ENCODE measurements around the gene CEBPZOS.
"Not testable (repeated sequence)": the region's sequence is repeated elsewhere in the genome, so short reads cannot be mapped to it uniquely, and the experiment has no call there.

CEBPZOS gene

DNA sequence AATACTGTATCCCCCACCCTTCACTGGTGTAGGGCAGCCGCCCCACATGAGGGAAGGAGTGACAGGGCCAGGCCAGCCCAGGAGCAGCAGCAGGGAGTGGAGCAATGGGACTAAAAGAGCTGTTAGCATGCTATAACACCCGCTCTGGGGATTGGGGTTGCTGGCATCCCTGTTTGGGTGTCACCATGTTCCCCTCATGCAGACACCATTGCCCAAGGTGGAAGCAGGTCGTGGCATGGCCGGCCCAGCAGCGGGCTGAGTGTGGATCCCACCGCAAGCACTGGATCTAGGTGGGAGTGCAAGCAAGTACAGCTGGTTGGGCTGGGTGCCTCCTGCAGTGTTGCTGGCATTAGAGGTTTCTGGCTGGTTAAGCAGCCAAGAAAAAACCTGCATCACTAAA is 4.5 kb upstream of the CEBPZOS start:
- FAIRE-seq, result no peak

DNA sequence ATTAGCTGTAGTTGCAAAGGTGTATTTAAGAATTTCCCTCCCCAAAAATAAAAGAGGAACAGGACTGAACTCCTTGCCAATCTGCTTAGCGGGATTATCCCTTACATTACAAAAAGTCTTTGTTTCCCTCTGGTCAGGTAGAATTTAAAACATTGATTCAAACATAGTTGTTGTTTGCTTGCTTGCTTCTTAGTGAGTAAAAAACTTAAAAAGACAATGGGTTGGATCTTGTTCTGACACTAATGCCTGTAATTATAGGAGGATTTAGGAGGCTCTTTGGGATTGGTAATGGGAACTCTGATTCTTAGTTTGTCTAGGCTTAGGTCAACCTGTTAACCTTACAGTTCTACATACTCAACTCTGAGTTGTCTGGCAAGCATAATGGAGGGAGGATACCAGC is 3.7 kb upstream of the CEBPZOS start:
- no peak for FAIRE-seq

DNA sequence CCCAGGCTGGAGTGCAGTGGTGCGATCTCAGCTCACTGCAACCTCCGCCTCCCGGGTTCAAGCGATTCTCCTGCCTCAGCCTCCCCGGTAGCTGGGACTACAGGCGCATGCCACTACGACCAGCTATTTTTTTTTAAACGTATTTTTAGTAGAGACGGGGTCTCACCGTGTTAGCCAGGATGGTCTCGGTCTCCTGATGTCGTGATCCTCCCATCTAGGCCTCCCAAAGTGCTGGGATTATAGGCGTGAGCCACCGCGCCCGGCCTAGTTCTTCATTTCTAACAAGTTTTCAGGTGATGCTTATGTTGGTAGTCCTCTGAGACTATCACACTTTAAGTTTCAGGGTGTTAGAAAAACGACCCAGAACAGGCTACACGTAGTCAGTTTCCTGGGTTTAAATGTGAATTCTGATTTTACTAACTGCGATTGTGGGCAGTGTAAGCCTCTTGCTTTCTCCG is 405 bp upstream of the CEBPZOS start:
- FAIRE-seq, result not testable (repeated sequence)

DNA sequence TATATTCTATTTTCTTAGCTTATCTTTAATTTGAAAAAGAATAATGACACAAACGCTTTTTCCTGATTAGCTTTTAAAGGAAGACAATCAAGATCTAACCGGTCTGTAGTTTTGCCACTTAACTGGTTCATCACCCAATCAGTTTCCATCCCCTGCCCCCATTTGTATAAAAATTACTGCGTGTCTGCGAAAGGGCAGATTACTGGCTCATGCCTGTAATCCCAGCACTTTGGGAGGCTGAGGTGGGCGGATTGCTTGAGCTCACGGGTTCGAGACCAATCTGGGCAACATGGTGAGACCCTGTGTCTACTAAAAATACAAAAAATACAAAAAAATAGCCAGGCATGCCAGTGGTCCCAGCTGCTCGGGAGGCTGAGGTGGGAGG is 2.4 kb downstream of the CEBPZOS start:
- FAIRE-seq, result no peak

DNA sequence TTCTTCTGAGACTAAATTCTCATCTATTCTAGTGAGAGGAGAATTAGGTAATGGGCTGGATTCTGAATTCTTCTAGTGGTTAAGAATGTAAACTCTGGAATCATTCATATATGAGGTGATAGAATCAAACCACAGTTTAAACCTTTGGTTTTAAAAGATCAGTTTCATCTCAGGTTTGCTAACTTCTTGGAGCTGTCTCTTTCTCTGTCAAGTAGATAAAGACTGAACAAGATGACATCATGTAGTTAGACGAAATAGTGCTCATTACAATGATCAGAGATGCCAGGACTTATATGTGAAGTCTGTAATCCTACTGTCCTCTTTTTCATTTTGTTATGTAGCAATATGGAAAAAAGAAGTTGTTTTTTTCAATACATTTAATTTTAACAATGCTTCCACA is 4.9 kb downstream of the CEBPZOS start:
- no peak for FAIRE-seq

DNA sequence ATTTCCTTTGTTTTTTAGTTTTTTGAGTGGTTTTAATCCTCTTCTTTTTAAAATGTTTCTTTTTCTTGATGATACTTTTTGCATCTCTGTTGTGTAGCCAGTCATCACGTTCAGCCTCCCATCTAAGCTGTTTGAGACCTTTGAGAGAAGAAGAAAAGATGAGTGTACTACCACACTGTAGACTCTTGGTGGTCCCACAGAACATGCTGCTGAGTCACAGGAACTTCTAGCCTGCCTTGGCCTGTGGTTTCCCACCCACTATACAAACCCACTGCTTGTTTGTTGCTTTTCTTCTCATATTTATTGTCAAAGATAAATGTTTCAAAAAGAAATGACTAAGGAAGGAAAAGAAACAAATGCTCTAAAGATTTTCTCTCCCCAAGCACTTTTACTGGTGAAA is 5.5 kb downstream of the CEBPZOS start:
- no peak for FAIRE-seq

DNA sequence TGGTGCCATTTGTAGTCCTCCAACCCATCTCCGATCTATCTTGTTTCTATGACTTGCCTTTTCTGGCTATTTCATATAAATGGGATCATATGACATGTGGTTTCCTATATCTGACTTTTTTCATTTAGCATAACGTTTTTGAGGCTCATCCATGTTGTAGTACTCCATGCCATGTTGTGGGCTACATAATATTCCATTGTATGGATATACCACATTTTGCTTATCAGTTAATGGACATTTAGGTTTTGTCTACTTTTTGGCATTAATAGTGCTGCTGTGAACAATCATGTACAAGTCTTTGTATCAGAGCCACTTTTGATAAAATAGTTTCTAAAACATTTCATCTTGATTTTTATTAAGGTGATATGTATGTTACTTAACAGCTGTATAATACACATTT is 7.4 kb downstream of the CEBPZOS start:
- FAIRE-seq, result no peak

DNA sequence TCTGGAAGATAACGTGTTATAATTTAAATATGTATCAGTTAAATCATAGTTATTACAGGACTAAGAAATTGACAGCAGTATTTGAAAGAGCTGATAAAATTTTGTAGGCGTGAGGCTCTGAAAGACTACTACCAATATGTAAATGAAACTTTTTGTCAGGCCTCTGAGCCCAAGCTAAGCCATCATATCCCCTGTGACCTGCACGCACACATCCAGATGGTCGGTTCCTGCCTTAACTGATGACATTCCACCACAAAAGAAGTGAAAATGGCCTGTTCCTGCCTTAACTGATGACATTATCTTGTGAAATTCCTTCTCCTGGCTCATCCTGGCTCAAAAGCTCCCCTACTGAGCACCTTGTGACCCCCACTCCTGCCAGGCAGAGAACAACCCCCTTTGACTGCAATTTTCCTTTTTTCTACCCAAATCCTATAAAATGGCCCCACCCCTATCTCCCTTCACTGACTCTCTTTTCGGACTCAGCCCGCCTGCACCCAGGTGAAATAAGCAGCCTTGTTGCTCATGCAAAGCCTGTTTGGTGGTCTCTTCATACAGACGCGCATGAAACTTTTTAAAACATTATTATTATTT is 8.9 kb downstream of the CEBPZOS start:
- not testable (repeated sequence) for FAIRE-seq

DNA sequence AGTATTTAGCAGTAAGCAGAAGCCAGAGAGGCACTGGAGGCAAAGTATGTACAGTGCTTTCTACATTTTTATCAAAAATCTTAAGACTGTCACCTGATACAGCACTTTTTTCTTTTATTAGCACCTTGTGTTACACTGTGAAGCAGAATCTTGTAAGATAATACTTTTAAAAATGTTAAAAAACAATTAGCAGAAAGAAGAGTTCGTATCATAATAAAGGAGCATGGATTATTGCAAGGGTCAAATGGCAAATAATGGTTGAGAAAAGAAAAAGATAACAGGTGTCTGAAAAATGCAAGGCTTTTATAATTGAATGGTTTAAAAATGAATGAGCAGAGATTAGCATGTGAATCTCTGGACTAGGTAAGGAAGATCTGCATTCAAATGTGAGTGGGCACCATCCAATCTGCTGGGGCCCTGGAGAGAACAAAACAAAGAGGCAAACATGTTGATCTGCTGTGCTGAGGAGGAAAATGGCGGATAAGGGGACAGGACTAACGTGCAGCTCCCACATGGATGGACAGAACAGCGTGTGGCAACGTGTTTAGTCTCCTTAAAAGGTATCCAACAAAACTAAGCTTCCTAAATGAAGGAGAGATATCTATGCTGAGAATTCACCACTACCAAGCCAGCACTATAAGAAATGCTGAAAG is 9.5 kb downstream of the CEBPZOS start:
- FAIRE-seq, result no peak

DNA sequence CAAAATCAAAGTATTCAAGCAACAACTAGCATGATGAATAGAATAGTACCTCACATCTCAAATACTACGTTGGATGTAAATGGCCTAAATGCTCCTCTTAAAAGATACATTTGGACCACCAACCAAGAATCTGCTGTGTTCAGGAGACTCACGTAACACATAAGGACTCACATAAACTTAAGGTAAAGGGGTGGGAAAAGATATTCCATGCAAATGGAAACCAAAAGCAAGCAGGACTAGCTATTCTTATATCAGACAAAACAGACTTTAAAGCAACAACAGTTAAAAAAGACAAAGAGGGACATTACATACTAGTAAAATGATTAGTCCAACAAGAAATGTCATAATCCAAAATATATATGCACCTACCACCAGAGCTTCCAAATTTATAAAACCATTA is 10.5 kb downstream of the CEBPZOS start:
- not testable (repeated sequence) for FAIRE-seq

DNA sequence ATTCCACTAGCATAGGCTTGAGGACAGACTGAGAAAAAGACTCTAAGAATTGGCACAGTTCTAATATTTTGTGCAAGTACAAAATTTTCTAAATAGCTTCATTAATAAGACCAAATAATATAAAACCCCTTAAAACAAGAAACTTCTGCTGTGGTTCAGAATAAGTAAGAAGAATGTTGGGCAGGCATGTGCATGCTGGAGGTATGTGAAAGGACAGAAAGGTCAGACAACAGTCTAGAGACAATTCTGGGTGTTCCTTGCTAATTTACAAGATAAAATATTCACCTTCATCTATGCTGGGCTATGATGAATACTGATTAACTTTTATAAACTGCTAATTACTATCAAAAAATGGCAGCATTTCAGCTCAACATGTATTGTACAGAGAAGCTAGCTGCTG is 14.9 kb downstream of the CEBPZOS start:
- FAIRE-seq, result no peak

DNA sequence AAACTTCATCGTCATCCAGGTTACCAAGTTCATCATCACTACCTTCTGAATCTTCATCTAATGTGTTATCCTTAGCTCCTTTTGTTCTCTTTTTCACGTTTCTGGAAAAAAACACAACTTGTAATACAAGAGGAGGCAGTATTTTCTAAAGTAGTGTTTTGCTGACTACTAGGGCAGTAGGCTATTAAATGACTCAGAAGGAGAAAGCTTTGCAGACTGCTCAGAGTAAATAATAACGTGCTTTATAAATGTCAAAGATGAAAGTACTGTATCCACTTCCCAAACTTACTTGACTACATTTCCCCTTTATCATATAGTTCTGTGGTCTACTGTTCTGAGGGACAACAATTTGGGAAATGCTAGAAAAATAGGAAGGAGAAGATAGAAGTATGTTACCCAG is 15.6 kb downstream of the CEBPZOS start:
- no peak for FAIRE-seq

DNA sequence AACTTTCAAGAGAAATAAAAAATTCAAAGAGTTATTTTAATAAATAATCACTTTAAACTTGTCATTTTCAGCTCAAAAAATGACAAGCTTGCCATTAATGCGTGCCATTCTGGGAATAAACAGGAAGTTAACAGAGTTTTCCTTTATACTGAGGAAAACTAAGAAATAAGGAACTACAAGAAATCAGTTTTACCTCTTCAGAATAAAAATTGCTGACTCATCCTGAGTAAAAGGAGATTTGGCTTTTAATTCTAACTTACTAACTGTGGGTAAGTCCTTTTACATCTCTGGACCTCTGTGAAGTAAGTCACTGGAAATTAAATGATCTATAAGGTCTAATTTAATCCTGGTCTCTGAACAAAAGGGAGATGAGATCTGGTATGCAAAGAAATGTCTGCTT is 19.0 kb downstream of the CEBPZOS start:
- FAIRE-seq, result no peak

DNA sequence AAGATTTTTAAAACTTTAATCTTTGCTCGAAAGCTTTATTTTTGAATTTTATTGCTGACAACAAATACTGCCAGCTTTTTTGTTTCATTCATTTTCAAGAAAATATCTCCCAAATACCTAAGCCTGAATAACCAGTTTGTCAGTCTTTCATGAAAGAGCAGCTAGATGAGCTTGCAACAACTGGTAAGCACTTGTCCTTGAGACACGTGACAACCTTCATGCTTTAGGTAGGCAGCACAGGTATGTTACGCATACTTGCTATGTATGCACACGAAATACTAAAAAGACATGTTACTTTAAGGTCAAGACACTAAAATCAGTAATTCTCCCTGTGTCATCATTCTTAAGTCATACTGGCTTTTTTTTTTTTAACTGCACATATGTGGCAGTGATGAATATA is 22.8 kb downstream of the CEBPZOS start:
- FAIRE-seq, result no peak

DNA sequence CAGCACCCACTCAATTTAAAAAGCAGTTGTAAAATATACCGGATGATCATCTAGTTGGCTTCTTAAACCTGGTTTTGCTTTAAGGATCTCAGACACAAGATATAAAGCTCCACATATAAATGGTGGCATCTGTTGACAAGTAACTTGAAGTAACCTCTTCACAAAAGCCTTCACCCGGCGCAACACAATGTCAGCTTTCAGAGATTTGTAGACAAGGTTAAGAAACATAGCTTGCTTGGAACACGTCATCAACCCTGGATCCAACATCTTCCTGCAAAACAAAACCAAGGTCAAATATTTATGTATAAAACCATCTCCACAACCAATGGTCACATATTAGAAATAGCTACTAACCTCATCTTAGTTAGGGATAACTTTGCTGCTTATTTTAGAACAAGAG is 26.8 kb downstream of the CEBPZOS start:
- no peak for FAIRE-seq

DNA sequence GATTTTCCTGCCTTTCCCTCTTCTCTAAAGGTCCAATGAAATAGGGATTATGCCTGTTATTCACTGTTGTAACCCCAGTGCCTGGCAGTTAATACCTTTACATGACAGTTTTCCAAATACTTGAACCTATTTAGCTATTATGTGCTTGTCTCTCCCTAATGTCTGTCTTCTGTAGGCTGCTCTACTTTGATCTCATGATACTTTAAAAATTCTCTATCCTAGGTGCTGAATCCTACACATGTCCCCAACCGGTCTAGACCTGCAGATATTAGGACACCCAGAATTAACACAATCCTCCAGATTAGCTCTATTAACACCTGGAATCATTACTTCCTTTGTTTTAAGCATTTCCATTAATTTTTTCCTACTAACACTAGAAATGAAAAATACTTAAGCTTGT is 27.8 kb downstream of the CEBPZOS start:
- no peak for FAIRE-seq

DNA sequence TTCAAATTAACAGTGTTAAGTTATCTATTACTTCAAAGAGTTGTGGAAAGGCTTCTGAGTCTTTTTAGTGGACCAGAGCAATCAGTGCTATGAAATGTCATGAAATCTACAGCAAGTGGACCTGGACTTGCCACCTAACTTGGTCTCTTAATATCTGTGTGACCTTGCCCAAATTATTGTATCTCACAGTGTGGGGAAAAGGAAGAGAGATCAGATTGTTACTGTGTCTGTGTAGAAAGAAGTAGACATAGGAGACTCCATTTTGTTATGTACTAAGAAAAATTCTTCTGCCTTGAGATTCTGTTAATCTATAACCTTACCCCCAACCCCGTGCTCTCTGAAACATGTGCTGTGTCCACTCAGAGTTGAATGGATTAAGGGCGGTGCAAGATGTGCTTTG is 28.8 kb downstream of the CEBPZOS start:
- not testable (repeated sequence) for FAIRE-seq

DNA sequence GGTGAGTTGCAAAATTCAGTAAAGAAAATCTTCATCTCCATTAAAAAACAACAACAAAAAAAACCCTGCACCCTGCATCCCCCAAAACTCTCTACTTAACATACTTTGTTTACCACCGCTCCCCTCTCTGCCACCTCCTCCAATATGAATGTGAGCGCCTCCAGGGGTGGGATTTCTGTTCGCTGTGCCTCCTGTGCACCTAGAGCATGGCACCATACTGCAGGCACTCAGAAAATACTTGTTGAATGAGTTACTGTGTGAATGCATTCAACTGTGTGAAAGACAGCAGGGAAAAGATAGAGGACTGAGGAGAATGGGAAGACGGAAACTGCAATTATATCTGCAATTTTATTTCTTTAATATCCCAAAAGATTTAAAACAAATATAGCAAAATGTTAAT is 30.6 kb downstream of the CEBPZOS start:
- no peak for FAIRE-seq

DNA sequence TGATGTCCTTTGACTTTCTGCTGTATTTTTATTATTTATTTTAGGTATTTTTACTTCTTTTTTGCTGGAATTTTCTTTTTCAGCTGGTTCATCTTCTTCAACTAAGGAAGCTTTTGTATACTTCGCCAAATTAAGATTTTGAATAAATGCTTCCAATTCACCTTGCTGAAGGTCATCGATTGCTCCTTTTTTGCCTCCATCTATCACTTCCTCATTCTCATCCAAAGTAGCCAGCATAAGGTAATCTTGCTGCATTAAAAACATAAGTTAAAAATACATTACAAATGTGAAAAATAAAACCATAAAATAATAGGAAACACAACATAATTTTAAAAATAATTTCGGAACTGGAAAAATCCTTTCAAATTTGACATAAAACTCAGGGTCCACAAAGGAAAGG is 32.5 kb downstream of the CEBPZOS start:
- FAIRE-seq, result no peak

DNA sequence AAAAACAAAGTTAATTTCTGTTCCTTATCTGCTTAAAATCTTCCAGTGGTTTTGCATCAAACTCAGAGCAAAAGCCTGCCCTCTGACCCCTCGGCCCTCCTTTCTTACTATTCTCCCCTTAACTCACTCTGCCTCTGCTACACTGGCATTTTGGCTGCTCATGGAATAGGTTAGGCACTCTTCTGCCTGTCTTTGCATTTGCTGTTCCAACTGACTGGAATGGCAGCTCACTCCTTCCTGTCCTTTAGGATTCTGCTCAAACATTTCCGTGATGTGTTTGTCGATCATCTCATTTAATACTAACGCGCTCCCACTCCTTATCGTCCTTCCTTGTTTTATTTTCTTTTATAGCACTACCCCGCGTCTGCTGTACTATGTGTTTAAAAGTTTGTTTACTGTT is 34.3 kb downstream of the CEBPZOS start:
- no peak for FAIRE-seq

DNA sequence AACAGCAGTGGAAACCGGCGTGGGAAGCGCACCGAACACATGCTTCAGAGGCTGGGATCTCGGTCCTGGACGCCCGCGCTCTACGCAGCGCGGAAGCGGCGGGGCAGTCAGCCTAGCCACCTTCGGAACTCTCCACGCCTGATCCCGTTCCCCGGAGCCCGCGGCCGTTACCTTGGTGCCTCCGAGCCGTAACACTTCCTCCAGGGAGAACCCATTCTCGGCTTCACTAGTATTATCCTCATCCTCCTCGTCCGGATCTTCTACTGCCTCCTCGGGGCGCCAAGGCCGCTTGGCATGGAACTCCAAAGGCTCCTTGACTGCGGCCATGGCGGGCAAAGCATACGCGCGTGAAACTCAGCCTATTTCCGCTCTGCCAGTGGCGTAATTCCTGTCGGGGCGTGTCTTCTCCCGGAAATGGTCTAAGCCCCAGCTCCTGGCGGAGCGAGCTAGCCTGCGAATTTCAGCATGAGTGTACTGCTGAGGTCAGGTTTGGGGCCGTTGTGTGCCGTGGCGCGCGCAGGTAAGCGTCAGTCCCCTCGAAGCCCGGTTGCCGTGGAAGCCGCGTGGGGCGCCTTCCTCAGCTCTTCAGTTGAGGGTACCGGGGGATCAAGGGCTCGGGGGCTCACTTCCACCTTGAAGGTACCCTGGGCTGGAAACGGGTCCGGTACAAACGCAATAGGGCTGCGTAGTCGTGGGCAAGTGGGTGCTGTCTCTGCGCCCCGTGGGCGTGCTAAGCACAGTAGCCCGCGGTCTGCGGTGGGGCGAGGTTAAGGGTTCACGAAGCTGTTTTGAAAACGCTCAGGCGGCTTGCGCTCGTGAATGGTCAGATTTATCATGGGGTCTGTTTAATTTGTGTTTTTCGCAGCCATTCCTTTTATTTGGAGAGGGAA is 35.2 kb downstream of the CEBPZOS start, which contains the start of the genes CEBPZ and NDUFAF7:
CEBPZ (minus strand) TSS at position 356 of the 890 bp plus-strand sequence; CDS start at position 327, 29 bp downstream.
NDUFAF7 (plus strand) TSS at position 418 of the 890 bp plus-strand sequence; CDS start at position 466, 48 bp downstream.
- no peak for FAIRE-seq

DNA sequence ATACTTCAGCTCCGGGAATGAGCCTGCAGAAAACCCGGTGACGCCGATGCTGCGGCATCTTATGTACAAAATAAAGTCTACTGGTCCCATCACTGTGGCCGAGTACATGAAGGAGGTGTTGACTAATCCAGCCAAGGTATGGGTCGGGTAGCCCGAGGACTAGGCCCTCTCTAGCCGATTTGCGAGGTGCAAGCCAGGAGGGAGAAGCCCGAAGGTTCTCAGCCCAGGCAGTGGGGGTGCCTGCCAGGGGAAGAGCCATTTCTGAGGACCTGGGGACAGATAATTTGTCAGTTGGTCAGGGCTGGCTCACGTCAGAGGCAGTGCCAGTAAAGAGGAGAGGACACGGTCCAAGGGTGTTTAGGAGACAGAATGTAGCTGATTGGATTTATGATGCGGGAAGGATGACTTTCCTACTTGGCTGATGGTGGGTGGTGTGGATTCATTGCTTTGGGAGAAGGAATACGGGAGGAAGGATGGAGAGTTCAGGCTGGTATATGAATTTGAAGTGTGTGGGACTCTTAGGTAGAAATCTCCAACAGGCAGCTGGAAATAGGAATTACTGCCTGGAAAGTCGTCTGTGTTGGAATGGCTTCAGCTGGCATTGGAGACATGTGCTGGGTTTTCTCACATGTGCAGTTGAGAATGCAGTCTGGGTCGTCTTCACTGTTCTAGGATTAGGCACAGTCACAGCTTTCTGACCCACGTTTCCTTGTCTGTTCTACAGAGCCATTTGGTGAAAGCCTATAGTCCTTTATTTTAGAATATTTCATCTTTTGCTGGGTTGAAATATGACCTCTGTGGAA is 36.0 kb downstream of the CEBPZOS start:
- FAIRE-seq, result no peak

DNA sequence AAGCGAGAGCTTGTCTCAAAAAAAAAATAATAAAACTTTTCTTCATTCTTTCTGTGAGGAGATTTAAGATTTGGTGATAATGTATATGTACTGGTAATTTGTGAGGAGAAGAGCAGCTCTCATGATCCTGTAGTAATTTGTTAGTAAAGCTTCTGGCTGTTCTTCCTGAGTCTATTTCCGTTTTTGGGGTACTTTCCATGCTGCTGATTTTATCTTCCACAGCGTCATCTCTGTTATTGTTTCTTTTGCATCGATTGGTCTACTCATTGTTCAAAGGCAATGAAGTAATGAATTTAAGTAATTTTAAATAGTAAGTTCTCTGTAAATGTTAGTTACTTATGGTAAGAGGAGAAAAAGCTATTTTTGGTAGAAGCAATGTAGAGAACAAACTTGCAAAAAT is 47.1 kb downstream of the CEBPZOS start:
- FAIRE-seq, result no peak

Measured in TTC549 (cell line).